ENCODE results near the gene ZNF45. TPM values are rescaled to one million over a fixed set of nuclear protein-coding genes. Genes with fewer than 3 reads are reported as not detected.

The ZNF45 gene
- polyA plus RNA-seq, 1 donor from 2014 or later, result 17.5 TPM

GRCh38 chr19:43956827-43957226 lies 21.7 kb upstream of the ZNF45 start:
- H3K27me3 ChIP-seq (ENCODE audit: insufficient read depth, low read depth, low read length), result no peaks in the 10 kb centered on the region
- no peak overlapping the region for H3K4me2 ChIP-seq (ENCODE audit: low read length)
- H3K27ac ChIP-seq (ENCODE audit: low read length), result no peak overlapping the region
- no peaks in the 10 kb centered on the region for H3K9me2 ChIP-seq (ENCODE audit: insufficient read depth, low read length)
- no peaks in the 10 kb centered on the region for H3K36me3 ChIP-seq (ENCODE audit: insufficient read depth, low read length)
- H3K4me3 ChIP-seq (ENCODE audit: low read length), result no peak overlapping the region
- no peak overlapping the region for H3K9ac ChIP-seq (ENCODE audit: low read length)
- no peaks in the 10 kb centered on the region for H3F3A ChIP-seq (ENCODE audit: insufficient read depth, low read length, poor library complexity, severe bottlenecking)
- H4K20me1 ChIP-seq (ENCODE audit: insufficient read depth), result no peaks in the 10 kb centered on the region
- H3K9me3 ChIP-seq (ENCODE audit: low read length), result peaks cover 11% of the 10 kb centered on the region
- no peak for TF ChIP-seq POLR2AphosphoS5 (IDR thresholded peaks at IDR 0.05)
- no peak for TF ChIP-seq EZH2 (IDR thresholded peaks at IDR 0.05; ENCODE audit: borderline replicate concordance, insufficient read depth, low read length, poor library complexity, severe bottlenecking)
- no peak for TF ChIP-seq EP300 (conservative IDR thresholded peaks at IDR 0.05; ENCODE audit: poor library complexity, severe bottlenecking)
- no peak for TF ChIP-seq TAF1 (IDR thresholded peaks at IDR 0.05; ENCODE audit: low read depth)
- TF ChIP-seq SMC3 (conservative IDR thresholded peaks at IDR 0.05; ENCODE audit: poor library complexity), result no peak
- no peak for TF ChIP-seq CTCF (IDR thresholded peaks at IDR 0.05; ENCODE audit: poor library complexity, severe bottlenecking)
- no peak for TF ChIP-seq RAD21 (conservative IDR thresholded peaks at IDR 0.05)
- no peak for TF ChIP-seq MXI1 (conservative IDR thresholded peaks at IDR 0.05; ENCODE audit: poor library complexity, severe bottlenecking)
- TF ChIP-seq REST (IDR thresholded peaks at IDR 0.05; ENCODE audit: borderline replicate concordance), result no peak
- H2AFZ ChIP-seq (ENCODE audit: low read depth, low read length), result no peak overlapping the region
- H3K79me2 ChIP-seq (replicated peaks; ENCODE audit: insufficient read depth, low read length), result peaks cover 8% of the 10 kb centered on the region

- TF ChIP-seq SMC3 (conservative IDR thresholded peaks at IDR 0.05; ENCODE audit: poor library complexity) (peak; percentile 38), POLR2AphosphoS5 (IDR thresholded peaks at IDR 0.05) (peak; percentile 34), RAD21 (conservative IDR thresholded peaks at IDR 0.05) (peak; percentile 52), TAF1 (IDR thresholded peaks at IDR 0.05; ENCODE audit: low read depth) (no peak), MXI1 (conservative IDR thresholded peaks at IDR 0.05; ENCODE audit: poor library complexity, severe bottlenecking) (peak; percentile 46), CTCF (IDR thresholded peaks at IDR 0.05; ENCODE audit: poor library complexity, severe bottlenecking) (peak; percentile 67), REST (IDR thresholded peaks at IDR 0.05; ENCODE audit: borderline replicate concordance) (no peak), EP300 (conservative IDR thresholded peaks at IDR 0.05; ENCODE audit: poor library complexity, severe bottlenecking) (no peak), EZH2 (IDR thresholded peaks at IDR 0.05; ENCODE audit: borderline replicate concordance, insufficient read depth, low read length, poor library complexity, severe bottlenecking) (no peak)
- no peaks in the 10 kb centered on the region for H3K36me3 ChIP-seq (ENCODE audit: insufficient read depth, low read length)
- H3K27me3 ChIP-seq (ENCODE audit: insufficient read depth, low read depth, low read length), result no peaks in the 10 kb centered on the region
- no peaks in the 10 kb centered on the region for H3F3A ChIP-seq (ENCODE audit: insufficient read depth, low read length, poor library complexity, severe bottlenecking)
- H3K79me2 ChIP-seq (replicated peaks; ENCODE audit: insufficient read depth, low read length), result peaks cover 3% of the 10 kb centered on the region
- no peaks in the 10 kb centered on the region for H4K20me1 ChIP-seq (ENCODE audit: insufficient read depth)
- H3K9ac ChIP-seq (ENCODE audit: low read length), result peak within 1 kb of the TSS; percentile 76
- H2AFZ ChIP-seq (ENCODE audit: low read depth, low read length), result peak within 1 kb of the TSS; percentile 96
- no peaks in the 10 kb centered on the region for H3K9me3 ChIP-seq (ENCODE audit: low read length)
- peak within 1 kb of the TSS; percentile 65 for H3K4me2 ChIP-seq (ENCODE audit: low read length)
- H3K9me2 ChIP-seq (ENCODE audit: insufficient read depth, low read length), result no peaks in the 10 kb centered on the region
- H3K27ac ChIP-seq (ENCODE audit: low read length), result peak within 1 kb of the TSS; percentile 54
- H3K4me3 ChIP-seq (ENCODE audit: low read length), result peak within 1 kb of the TSS; percentile 92
These were observed 16.0 kb upstream of the ZNF45 start, which contains the start of gene ZNF221 for GRCh38 chr19:43950834-43951645. Gene ZNF221, plus strand, starts transcription at chr19:43951228. Its CDS starts 11,499 bp downstream, at chr19:43962727.

Measured in neural cell (in vitro differentiated cells).